SK-N-SH treated with all-trans-retinoic acid at 6 μM for 48 hours (cell line): ENCODE measurements around the gene STAT6.

Source experiments
- ATAC-seq: fragments of 200-7000 bp; cut with Tn5 transposase; 3 replicates; pipeline ENCODE4 v1.9.1; 2020; ENCODE audit warnings: mild to moderate bottlenecking, moderate library complexity
- ARNTL ChIP-seq: fragments of 450-650 bp; formaldehyde crosslinking; IDR thresholded peaks from 2 replicates; pipeline ENCODE4 v1.5.0; 2020; ENCODE audit warnings: low read depth, mild to moderate bottlenecking, moderate library complexity, borderline replicate concordance
- CREB5 ChIP-seq: fragments of 250-450 bp; sonication (Bioruptor Pico); IDR thresholded peaks from 2 replicates; pipeline ENCODE4 v1.5.1; 2020; ENCODE audit warnings: low read depth, mild to moderate bottlenecking, moderate library complexity
- CSDC2 ChIP-seq: fragments of 250-450 bp; sonication (Bioruptor Pico); IDR thresholded peaks from 2 replicates; pipeline ENCODE4 v1.5.0; 2020; ENCODE audit warnings: mild to moderate bottlenecking, moderate library complexity
- ESRRG ChIP-seq: fragments of 250-450 bp; sonication (Bioruptor Pico); IDR thresholded peaks from 2 replicates; pipeline ENCODE4 v1.6.1; 2021; ENCODE audit warnings: mild to moderate bottlenecking
- GLIS3 ChIP-seq: fragments of 250-450 bp; sonication (Bioruptor Pico); IDR thresholded peaks from 2 replicates; pipeline ENCODE4 v1.5.0; 2020; ENCODE audit warnings: mild to moderate bottlenecking, moderate library complexity
- OSR1 ChIP-seq: fragments of 250-450 bp; sonication (Bioruptor Pico); IDR thresholded peaks from 2 replicates; pipeline ENCODE4 v1.8.0; 2022; ENCODE audit warnings: moderate library complexity, mild to moderate bottlenecking, inconsistent platforms
- POU6F1 ChIP-seq: fragments of 250-450 bp; sonication (Bioruptor Pico); IDR thresholded peaks from 2 replicates; pipeline ENCODE4 v1.8.0; 2021; ENCODE audit warnings: low read depth, mild to moderate bottlenecking, moderate library complexity, borderline replicate concordance
- PPARA ChIP-seq: fragments of 250-450 bp; sonication (Bioruptor Pico); IDR thresholded peaks from 2 replicates; pipeline ENCODE4 v1.5.0; 2020; ENCODE audit warnings: mild to moderate bottlenecking, borderline replicate concordance
- RARB ChIP-seq: fragments of 250-450 bp; sonication (Bioruptor Pico); IDR thresholded peaks from 2 replicates; pipeline ENCODE4 v1.8.0; 2021; ENCODE audit warnings: mild to moderate bottlenecking, moderate library complexity
- SNAI2 ChIP-seq: fragments of 250-450 bp; sonication (Bioruptor Pico); IDR thresholded peaks from 2 replicates; pipeline ENCODE4 v1.5.0; 2020; ENCODE audit warnings: mild to moderate bottlenecking, moderate library complexity
- TCF4 ChIP-seq: fragments of 250-450 bp; sonication (Bioruptor Pico); IDR thresholded peaks from 2 replicates; pipeline ENCODE4 v1.8.0; 2021; ENCODE audit warnings: mild to moderate bottlenecking, moderate library complexity, borderline replicate concordance
- TOX ChIP-seq: fragments of 250-450 bp; sonication (Bioruptor Pico); IDR thresholded peaks from 2 replicates; pipeline ENCODE4 v1.8.0; 2021; ENCODE audit warnings: mild to moderate bottlenecking, moderate library complexity, borderline replicate concordance
- TSHZ2 ChIP-seq: fragments of 250-450 bp; sonication (Bioruptor Pico); IDR thresholded peaks from 2 replicates; pipeline ENCODE4 v1.5.0; 2020; ENCODE audit warnings: mild to moderate bottlenecking, moderate library complexity
- ZFP3 ChIP-seq: fragments of 250-450 bp; sonication (Bioruptor Pico); IDR thresholded peaks from 2 replicates; pipeline ENCODE4 v1.5.0; 2020; ENCODE audit warnings: mild to moderate bottlenecking, moderate library complexity
- ZNF565 ChIP-seq: fragments of 450-650 bp; formaldehyde crosslinking; conservative IDR thresholded peaks from 2 replicates; pipeline ENCODE4 v1.5.0; 2020; ENCODE audit warnings: low read depth, mild to moderate bottlenecking, moderate library complexity
- ZNF8 ChIP-seq: fragments of 450-650 bp; formaldehyde crosslinking; IDR thresholded peaks from 2 replicates; pipeline ENCODE4 v1.5.0; 2020; ENCODE audit warnings: mild to moderate bottlenecking, moderate library complexity
- TF ChIP-seq, protein P1 (sequence below): fragments of 250-450 bp; sonication (Bioruptor Pico); IDR thresholded peaks from 2 replicates; pipeline ENCODE4 v1.8.0; 2020; ENCODE audit warnings: mild to moderate bottlenecking, moderate library complexity, borderline replicate concordance
- TF ChIP-seq, protein P2 (sequence below): fragments of 250-450 bp; sonication (Bioruptor Pico); IDR thresholded peaks from 2 replicates; pipeline ENCODE4 v1.5.1; 2021; ENCODE audit warnings: mild to moderate bottlenecking, moderate library complexity

STAT6 gene

GRCh38 chr12:57142121-57142520 is 31.0 kb upstream of the STAT6 start:
- no peak for TF ChIP-seq CSDC2 (CRISPR knock-in tag)
- no peak for TF ChIP-seq TSHZ2 (CRISPR knock-in tag)
- no peak for TF ChIP-seq ARNTL (CRISPR knock-in tag)
- no peak for TF ChIP-seq SNAI2
- TF ChIP-seq CREB5 (CRISPR knock-in tag): no peak
- no peak for TF ChIP-seq RARB (CRISPR knock-in tag)
- no peak for TF ChIP-seq TOX (CRISPR knock-in tag)
- no peak for TF ChIP-seq ZNF8 (CRISPR knock-in tag)
- no peak for TF ChIP-seq TCF4 (CRISPR knock-in tag)
- TF ChIP-seq POU6F1 (CRISPR knock-in tag): no peak
- TF ChIP-seq, protein P1, sequence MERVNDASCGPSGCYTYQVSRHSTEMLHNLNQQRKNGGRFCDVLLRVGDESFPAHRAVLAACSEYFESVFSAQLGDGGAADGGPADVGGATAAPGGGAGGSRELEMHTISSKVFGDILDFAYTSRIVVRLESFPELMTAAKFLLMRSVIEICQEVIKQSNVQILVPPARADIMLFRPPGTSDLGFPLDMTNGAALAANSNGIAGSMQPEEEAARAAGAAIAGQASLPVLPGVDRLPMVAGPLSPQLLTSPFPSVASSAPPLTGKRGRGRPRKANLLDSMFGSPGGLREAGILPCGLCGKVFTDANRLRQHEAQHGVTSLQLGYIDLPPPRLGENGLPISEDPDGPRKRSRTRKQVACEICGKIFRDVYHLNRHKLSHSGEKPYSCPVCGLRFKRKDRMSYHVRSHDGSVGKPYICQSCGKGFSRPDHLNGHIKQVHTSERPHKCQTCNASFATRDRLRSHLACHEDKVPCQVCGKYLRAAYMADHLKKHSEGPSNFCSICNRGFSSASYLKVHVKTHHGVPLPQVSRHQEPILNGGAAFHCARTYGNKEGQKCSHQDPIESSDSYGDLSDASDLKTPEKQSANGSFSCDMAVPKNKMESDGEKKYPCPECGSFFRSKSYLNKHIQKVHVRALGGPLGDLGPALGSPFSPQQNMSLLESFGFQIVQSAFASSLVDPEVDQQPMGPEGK: no peak
- TF ChIP-seq GLIS3 (CRISPR knock-in tag): no peak
- TF ChIP-seq OSR1: no peak
- no peak for TF ChIP-seq ZNF565 (CRISPR knock-in tag)
- TF ChIP-seq ESRRG: no peak
- TF ChIP-seq PPARA (CRISPR knock-in tag): no peak
- TF ChIP-seq, protein P2, sequence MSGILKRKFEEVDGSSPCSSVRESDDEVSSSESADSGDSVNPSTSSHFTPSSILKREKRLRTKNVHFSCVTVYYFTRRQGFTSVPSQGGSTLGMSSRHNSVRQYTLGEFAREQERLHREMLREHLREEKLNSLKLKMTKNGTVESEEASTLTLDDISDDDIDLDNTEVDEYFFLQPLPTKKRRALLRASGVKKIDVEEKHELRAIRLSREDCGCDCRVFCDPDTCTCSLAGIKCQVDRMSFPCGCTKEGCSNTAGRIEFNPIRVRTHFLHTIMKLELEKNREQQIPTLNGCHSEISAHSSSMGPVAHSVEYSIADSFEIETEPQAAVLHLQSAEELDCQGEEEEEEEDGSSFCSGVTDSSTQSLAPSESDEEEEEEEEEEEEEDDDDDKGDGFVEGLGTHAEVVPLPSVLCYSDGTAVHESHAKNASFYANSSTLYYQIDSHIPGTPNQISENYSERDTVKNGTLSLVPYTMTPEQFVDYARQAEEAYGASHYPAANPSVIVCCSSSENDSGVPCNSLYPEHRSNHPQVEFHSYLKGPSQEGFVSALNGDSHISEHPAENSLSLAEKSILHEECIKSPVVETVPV (CRISPR knock-in tag): no peak
- ATAC-seq: no peak

- no peak for ATAC-seq
- TF ChIP-seq, protein P2 (CRISPR knock-in tag): no peak
- TF ChIP-seq ZFP3 (CRISPR knock-in tag): no peak
- no peak for TF ChIP-seq POU6F1 (CRISPR knock-in tag)
- TF ChIP-seq ESRRG: no peak
- TF ChIP-seq, protein P1: no peak
Measured at GRCh38 chr12:57141249-57141648, 30.1 kb upstream of the STAT6 start.
